Stimulated activated CD8-positive, alpha-beta memory T cell treated with anti-CD3 and anti-CD28 coated beads, Interleukin-12 subunit alpha, Interleukin-12 subunit beta, amount 100 ng/mL, for 24 hours (primary cell): ENCODE results near the gene PGC.

ENCODE experiments used
- DNase-seq: peaks from one replicate; pipeline ENCODE4 v3.0.0-alpha.2; 2020; ENCODE audit errors: extremely low read depth

Gene PGC

GRCh38 chr6:41746107-41746506, 1.1 kb downstream of the PGC start:
- no peak for DNase-seq

GRCh38 chr6:41744236-41744787, 2.9 kb downstream of the PGC start:
- DNase-seq: no peak

GRCh38 chr6:41743406-41744235, 3.6 kb downstream of the PGC start:
- DNase-seq: no peak

GRCh38 chr6:41741625-41742490, 5.3 kb downstream of the PGC start:
- DNase-seq: no peak

- no peak for DNase-seq
Observed at GRCh38 chr6:41740366-41741162, 6.6 kb downstream of the PGC start.

- DNase-seq: no peak
Observed at GRCh38 chr6:41739041-41739440, 8.2 kb downstream of the PGC start.

GRCh38 chr6:41737591-41738130, 9.5 kb downstream of the PGC start:
- no peak for DNase-seq

- no peak for DNase-seq
Observed at GRCh38 chr6:41736800-41737555, 10.2 kb downstream of the PGC start.

- DNase-seq: no peak
Observed at GRCh38 chr6:41736186-41736733, 10.9 kb downstream of the PGC start.

- peak; percentile 83 for DNase-seq
Observed at GRCh38 chr6:41735427-41736185, 11.6 kb downstream of the PGC start, which contains the start of gene TFEB. Gene TFEB, minus strand, starts transcription at chr6:41735608. Its CDS starts 44,395 bp downstream, at chr6:41691213.

- DNase-seq: peak; percentile 42
Observed at GRCh38 chr6:41734666-41735426, 12.4 kb downstream of the PGC start.

- DNase-seq: peak; percentile 28
Observed at GRCh38 chr6:41733707-41734665, 13.2 kb downstream of the PGC start.

- DNase-seq: no peak
Observed at GRCh38 chr6:41733360-41733706, 13.9 kb downstream of the PGC start.

GRCh38 chr6:41732591-41733359, 14.4 kb downstream of the PGC start:
- DNase-seq: no peak

- DNase-seq: no peak
Observed at GRCh38 chr6:41732149-41732548, 15.0 kb downstream of the PGC start.

- no peak for DNase-seq
Observed at GRCh38 chr6:41731561-41732086, 15.6 kb downstream of the PGC start.
